AG04449 (cell line): ENCODE results near the gene TRIM62.
"Not testable (repeated sequence)": the region's sequence is repeated elsewhere in the genome, so short reads cannot be mapped to it uniquely, and the experiment has no call there.

Source experiments
- CTCF ChIA-PET: fragments of 350-600 bp; formaldehyde crosslinking; extraction: SDS; loops from one replicate; lab custom pipeline; 2021; ENCODE audit warnings: antibody characterized with exemption; lab: Yijun Ruan, JAX
- POLR2A ChIA-PET: fragments of 400-600, 350-600 bp; formaldehyde crosslinking; extraction: SDS; loops from one replicate; lab custom pipeline; 2020; ENCODE audit warnings: antibody characterized with exemption, inconsistent platforms; lab: Yijun Ruan, JAX
- DNase-seq: peaks from one replicate; pipeline ENCODE4 v3.0.0-alpha.2; 2010; ENCODE audit warnings: low read depth, low spot score
- H3K4me3 ChIP-seq: 2 replicates; pipeline ENCODE4 v1.5.1; 2011; ENCODE audit warnings: low read depth, mild to moderate bottlenecking, control low read depth, low read length
- TF ChIP-seq, protein P1 (sequence below): IDR thresholded peaks from one replicate; pipeline ENCODE4 v1.5.1; 2011; ENCODE audit warnings: mild to moderate bottlenecking, moderate library complexity, low read length, control low read depth, inconsistent platforms; ENCODE audit not compliant: insufficient read depth; ENCODE audit errors: missing control alignments

The TRIM62 gene

DNA sequence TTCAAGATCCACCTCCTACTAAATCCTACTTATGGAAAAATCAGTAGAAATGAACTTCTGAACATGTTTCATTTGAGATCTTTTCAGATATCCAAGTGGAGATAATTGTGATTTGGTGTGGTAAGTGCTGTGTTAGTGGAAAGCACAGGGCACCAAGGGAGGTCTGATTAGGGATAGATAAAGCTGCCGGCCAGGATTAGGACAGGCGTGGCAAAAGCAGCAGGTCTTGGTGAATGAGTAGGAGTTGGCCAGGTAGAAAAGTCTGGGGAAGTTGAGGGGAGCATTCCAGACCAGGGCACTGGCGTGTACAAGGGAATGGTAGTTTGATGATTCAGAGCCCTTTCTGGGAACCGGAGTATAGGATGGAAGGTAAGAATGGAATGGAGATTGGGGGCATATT is 53.1 kb downstream of the TRIM62 start:
- POLR2A ChIA-PET = no interaction called here

DNA sequence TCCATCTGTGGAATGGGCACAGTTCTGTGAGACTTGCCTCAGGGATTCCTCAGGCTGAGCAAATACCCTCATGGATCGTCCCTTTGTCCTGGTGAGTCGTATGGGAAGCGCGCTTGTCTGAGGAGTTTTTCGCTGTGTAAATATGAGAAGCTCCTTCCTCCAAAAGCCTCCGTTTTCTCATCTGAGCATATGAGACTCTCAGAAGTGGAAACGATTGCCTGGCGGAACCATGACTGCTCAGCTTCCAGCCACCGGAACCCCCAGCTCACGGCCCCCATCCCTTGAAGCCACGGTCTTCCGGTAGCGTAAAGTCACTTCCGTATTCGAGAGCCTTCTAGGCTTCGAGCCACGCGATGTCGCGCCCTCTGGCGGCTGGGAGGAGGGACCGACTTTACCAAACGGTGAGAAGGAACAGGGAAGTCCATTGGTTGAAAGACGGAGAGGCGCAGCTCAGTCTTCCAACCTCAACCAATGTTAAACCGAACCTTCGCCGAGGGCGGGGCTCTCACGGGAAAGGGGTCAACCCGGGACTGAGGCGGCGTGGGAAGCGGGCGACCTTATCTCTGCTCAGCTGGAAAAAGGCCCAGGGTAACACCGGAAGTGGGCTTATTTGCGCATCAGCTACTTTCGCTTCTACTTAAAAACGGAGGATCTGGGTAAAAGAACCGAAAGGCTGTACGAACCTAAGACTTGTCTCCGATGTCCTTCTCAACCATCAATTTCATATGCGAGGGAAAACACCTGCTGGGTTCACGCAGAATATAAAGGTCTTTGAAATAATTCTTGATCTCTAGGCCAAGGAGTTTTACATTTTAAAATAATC is 54.6 kb downstream of the TRIM62 start:
- TF ChIP-seq, protein P1, sequence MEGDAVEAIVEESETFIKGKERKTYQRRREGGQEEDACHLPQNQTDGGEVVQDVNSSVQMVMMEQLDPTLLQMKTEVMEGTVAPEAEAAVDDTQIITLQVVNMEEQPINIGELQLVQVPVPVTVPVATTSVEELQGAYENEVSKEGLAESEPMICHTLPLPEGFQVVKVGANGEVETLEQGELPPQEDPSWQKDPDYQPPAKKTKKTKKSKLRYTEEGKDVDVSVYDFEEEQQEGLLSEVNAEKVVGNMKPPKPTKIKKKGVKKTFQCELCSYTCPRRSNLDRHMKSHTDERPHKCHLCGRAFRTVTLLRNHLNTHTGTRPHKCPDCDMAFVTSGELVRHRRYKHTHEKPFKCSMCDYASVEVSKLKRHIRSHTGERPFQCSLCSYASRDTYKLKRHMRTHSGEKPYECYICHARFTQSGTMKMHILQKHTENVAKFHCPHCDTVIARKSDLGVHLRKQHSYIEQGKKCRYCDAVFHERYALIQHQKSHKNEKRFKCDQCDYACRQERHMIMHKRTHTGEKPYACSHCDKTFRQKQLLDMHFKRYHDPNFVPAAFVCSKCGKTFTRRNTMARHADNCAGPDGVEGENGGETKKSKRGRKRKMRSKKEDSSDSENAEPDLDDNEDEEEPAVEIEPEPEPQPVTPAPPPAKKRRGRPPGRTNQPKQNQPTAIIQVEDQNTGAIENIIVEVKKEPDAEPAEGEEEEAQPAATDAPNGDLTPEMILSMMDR = peak; percentile 94
- ChIA-PET POLR2A (interaction anchor here (0.7 to 2.4 kb wide), 6 partner anchors 12 to 55 kb away, joined by 3 to 18 read pairs (median 4); partner anchors contain the start of genes AZIN2 and TRIM62), CTCF (interaction anchor here (0.6 to 7.9 kb wide), 44 partner anchors 9 to 344 kb away, joined by 3 to 168 read pairs (median 4); partner anchors contain the start of gene TRIM62)
- peak overlapping the region; percentile 75 for H3K4me3 ChIP-seq
- DNase-seq = peak; percentile 96

More for the DNA sequence above, 53.1 kb downstream of the TRIM62 start:
- TF ChIP-seq, protein P1 = no peak
- DNase-seq = no peak
- H3K4me3 ChIP-seq = no peak overlapping the region
- CTCF ChIA-PET = interaction anchor here (1.2 to 7.9 kb wide), 3 partner anchors 8 to 33 kb away, joined by 3 to 168 read pairs (median 4); no protein-coding TSS in a partner anchor

DNA sequence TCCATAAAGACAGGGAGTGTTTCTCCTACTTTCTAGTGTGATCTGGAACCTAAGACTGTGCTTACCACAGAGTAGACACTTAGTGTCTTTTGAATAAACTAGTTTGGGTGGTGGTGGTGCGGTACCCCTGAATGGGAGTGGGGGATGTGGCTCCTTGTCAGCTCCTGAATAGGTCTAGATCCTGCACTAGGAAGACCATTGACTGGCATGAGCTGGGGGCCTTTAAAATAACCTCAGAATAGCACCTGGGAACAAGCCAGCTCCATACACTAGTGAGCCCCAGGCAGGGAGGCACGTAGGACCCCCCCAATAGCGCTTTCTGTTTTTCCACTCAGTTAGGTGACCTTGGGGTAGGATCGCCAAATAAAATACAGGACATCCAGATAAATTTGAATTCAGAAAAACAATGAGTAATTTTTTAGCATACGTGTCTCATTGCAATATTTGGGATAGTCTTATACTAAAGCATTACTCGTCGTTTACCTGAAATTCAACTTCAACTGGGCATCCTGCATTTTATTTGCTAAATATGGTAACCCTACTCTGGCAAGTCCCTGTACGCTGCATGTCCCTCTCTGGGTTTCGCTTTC is 55.3 kb downstream of the TRIM62 start:
- H3K4me3 ChIP-seq = peak overlapping the region; percentile 75
- TF ChIP-seq, protein P1 = no peak
- DNase-seq = no peak
- CTCF ChIA-PET = interaction anchor here (0.7 to 7.9 kb wide), 39 partner anchors 8 to 344 kb away, joined by 3 to 168 read pairs (median 5); partner anchors contain the start of gene TRIM62
- POLR2A ChIA-PET = interaction anchor here (1.1 to 2.4 kb wide), 5 partner anchors 11 to 55 kb away, joined by 3 to 18 read pairs (median 4); partner anchors contain the start of genes AZIN2 and TRIM62

DNA sequence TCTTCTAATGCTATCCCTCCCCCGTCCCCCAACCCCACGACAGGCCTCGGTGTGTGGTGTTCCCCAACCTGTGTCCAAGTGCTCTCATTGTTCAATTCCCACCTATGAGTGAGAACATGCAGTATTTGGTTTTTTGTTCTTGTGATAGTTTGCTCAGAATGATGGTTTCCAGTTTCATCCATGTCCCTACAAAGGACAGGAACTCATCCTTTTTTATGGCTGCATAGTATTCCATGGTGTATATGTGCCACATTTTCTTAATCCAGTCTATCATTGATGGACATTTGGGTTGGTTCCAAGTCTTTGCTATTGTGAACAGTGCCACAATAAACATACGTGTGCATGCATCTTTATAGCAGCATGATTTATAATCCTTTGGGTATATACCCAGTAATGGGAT is 57.2 kb downstream of the TRIM62 start:
- H3K4me3 ChIP-seq, POLR2A ChIA-PET, DNase-seq: not testable (repeated sequence)
- CTCF ChIA-PET = interaction anchor here (1.1 to 7.9 kb wide), 4 partner anchors 9 to 346 kb away, joined by 5 to 168 read pairs (median 40); no protein-coding TSS in a partner anchor

DNA sequence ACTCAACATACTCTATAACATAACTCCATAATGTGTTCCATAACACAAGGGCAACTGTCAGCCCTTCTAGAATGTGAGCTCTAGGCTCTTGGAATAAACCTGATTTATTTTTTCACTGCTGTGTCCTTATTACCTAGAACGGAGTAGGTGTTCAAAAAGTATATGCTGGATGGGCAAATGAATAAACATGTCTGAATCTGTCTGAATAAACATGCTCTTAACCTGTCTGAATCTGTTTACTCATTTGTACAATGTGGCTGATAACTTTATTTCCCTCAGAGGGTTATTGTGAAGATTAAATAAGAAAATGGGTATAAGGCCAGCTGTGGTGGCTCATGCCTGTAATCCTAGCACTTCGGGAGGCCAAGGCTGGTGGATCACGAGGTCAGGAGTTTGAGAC is 58.6 kb downstream of the TRIM62 start:
- CTCF ChIA-PET = interaction anchor here (0.8 to 1.8 kb wide), 7 partner anchors 8 to 175 kb away, joined by 3 to 5 read pairs (median 3); partner anchors contain the start of gene TRIM62
- TF ChIP-seq, protein P1 = no peak
- POLR2A ChIA-PET = no interaction called here
- DNase-seq = no peak
- H3K4me3 ChIP-seq = no peak overlapping the region

DNA sequence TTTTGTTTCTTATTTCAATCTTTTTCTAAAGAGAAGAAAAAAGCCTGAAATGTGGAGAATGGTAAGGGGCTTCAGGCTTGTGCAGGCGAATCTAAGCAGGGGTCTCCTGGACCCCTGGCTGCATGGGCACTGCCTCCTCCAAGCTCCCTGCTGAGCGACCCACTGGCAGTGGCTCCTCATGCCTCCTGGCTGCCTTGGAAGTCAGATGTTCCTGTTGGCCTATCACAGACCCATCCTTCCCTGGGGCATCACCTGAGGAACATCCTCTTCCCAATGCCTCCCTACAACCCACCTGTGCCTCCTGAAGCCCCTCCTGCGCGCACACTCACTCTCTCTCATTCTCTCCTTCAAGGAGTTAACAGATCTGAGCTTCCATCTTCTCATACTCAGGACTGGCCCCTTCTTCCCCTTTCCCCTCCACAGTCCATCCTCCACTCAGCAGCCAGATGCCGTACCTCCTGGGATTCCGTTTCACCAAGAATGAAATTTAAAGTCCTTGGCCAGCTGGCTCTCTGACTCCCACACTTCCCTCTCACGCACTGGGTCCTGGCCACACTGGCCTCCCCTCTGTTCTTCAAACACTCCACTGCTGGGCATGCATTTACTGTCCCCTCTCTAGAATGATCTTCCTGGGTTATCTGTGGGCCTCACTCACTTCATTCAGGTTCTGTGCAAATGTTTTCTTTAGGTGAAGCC is 59.2 kb downstream of the TRIM62 start:
- POLR2A ChIA-PET = no interaction called here
- no peak for DNase-seq
- CTCF ChIA-PET = interaction anchor here (1.1 to 1.8 kb wide), 5 partner anchors 15 to 175 kb away, joined by 3 to 5 read pairs (median 3); partner anchors contain the start of gene TRIM62
- TF ChIP-seq, protein P1 = no peak
- H3K4me3 ChIP-seq = no peak overlapping the region
